Stimulated activated naive B cell treated with anti-CD40 and anti-IgM and Interleukin-4, amounts not matched to agents 10 μg/mL and 1 μg/mL and 100 μg/mL, for 72 hours (primary cell): ENCODE measurements around the gene CREB3L1.

Experiments
- ATAC-seq, 2 donors: fragments of 150-1000 bp; cut with Tn5 transposase; replicated peaks; 2 replicates each; pipeline ENCODE4 v1.10.0; 2021; ENCODE audit warnings: moderate library complexity in 1 of 2
- DNase-seq: peaks from one replicate; pipeline ENCODE4 v3.0.0; 2021
- H3K27ac Mint-ChIP-seq: one replicate; pipeline ENCODE4 v1.8.0; 2022; ENCODE audit warnings: mild to moderate bottlenecking, mixed read lengths
- H3K27me3 Mint-ChIP-seq, 2 donors: one replicate each; pipeline ENCODE4 v1.8.0; 2022; ENCODE audit warnings: mixed read lengths in 2 of 2
- H3K36me3 Mint-ChIP-seq, 2 donors: one replicate each; pipeline ENCODE4 v1.8.0; 2022; ENCODE audit warnings: mixed read lengths in 2 of 2, mild to moderate bottlenecking in 1 of 2
- H3K4me1 Mint-ChIP-seq, 2 donors: one replicate each; pipeline ENCODE4 v1.8.0; 2022; ENCODE audit warnings: mixed read lengths in 2 of 2, mild to moderate bottlenecking in 1 of 2
- H3K4me3 Mint-ChIP-seq, 2 donors: one replicate each; pipeline ENCODE4 v1.8.0; 2022; ENCODE audit warnings: mild to moderate bottlenecking in 2 of 2, mixed read lengths in 2 of 2, moderate library complexity in 1 of 2
- H3K9me3 Mint-ChIP-seq, 2 donors: one replicate each; pipeline ENCODE4 v1.8.0; 2022; ENCODE audit warnings: mixed read lengths in 2 of 2, mild to moderate bottlenecking in 1 of 2

Gene CREB3L1

GRCh38 chr11:46242041-46242951 lies 35.2 kb upstream of the CREB3L1 start:
- no peaks in the 10 kb centered on the region for H3K9me3 Mint-ChIP-seq
- H3K4me3 Mint-ChIP-seq = peak overlapping the region; percentile 87
- peaks cover 0 to under 1% of the 10 kb centered on the region in 2 donors for H3K36me3 Mint-ChIP-seq
- peaks cover 32 to 42% of the 10 kb centered on the region in 2 donors for H3K27me3 Mint-ChIP-seq
- ATAC-seq = no peak
- H3K27ac Mint-ChIP-seq = peak overlapping the region; percentile 81
- peaks cover 16 to 28% of the 10 kb centered on the region in 2 donors for H3K4me1 Mint-ChIP-seq
- DNase-seq = no peak

GRCh38 chr11:46242952-46243795 lies 34.3 kb upstream of the CREB3L1 start:
- DNase-seq (peak; percentile 78), ATAC-seq (peak; percentile 80 to 87)
- H3K4me1 Mint-ChIP-seq = peaks cover 12 to 22% of the 10 kb centered on the region in 2 donors
- H3K27ac Mint-ChIP-seq = peak overlapping the region; percentile 81
- H3K36me3 Mint-ChIP-seq = no peaks in the 10 kb centered on the region
- no peaks in the 10 kb centered on the region for H3K9me3 Mint-ChIP-seq
- peak overlapping the region; percentile 87 for H3K4me3 Mint-ChIP-seq
- H3K27me3 Mint-ChIP-seq = peaks cover 28 to 36% of the 10 kb centered on the region in 2 donors

- no peak for DNase-seq
- Mint-ChIP-seq H3K9me3 (no peaks in the 10 kb centered on the region), H3K27me3 (peaks cover 28 to 35% of the 10 kb centered on the region in 2 donors), H3K4me1 (peaks cover 10 to 19% of the 10 kb centered on the region in 2 donors), H3K36me3 (no peaks in the 10 kb centered on the region), H3K4me3 (peak overlapping the region; percentile 87), H3K27ac (no peak overlapping the region)
- ATAC-seq = no peak
Observed at GRCh38 chr11:46243796-46244109, 33.7 kb upstream of the CREB3L1 start.

DNA sequence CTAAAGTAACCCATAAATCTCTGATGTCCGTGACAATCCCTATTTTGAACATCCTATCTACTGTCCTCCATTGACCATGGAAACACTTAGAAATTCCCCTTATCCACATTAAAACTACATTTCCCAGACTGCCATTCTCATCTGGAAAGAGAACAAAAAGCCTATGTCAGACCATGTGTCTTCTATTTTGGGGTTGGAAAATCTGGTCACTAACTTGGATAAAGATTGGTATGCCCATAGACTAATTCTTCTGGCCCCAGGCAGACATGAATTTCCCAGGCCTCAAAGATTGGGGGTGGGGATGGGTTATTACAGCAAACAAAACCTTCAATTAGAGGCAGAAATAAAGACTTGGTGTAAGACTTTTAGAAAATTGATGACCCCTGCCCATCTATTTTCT lies 30.9 kb upstream of the CREB3L1 start:
- no peaks in the 10 kb centered on the region for H3K36me3 Mint-ChIP-seq
- H3K4me3 Mint-ChIP-seq = no peak overlapping the region
- H3K27ac Mint-ChIP-seq = no peak overlapping the region
- H3K9me3 Mint-ChIP-seq = no peaks in the 10 kb centered on the region
- peaks cover 11% of the 10 kb centered on the region in 2 donors for H3K4me1 Mint-ChIP-seq
- DNase-seq = no peak
- H3K27me3 Mint-ChIP-seq = peaks cover 14 to 24% of the 10 kb centered on the region in 2 donors
- ATAC-seq = no peak

GRCh38 chr11:46247090-46247489 lies 30.4 kb upstream of the CREB3L1 start:
- Mint-ChIP-seq H3K9me3 (no peaks in the 10 kb centered on the region), H3K27me3 (peaks cover 10 to 20% of the 10 kb centered on the region in 2 donors), H3K27ac (no peak overlapping the region), H3K36me3 (no peaks in the 10 kb centered on the region), H3K4me1 (peaks cover 11% of the 10 kb centered on the region in 2 donors), H3K4me3 (no peak overlapping the region)
- DNase-seq = no peak
- no peak for ATAC-seq

GRCh38 chr11:46247659-46248058 lies 29.8 kb upstream of the CREB3L1 start:
- Mint-ChIP-seq H3K27ac (no peak overlapping the region), H3K4me1 (peaks cover 8 to 10% of the 10 kb centered on the region in 2 donors), H3K36me3 (no peaks in the 10 kb centered on the region), H3K9me3 (no peaks in the 10 kb centered on the region), H3K27me3 (peaks cover 13 to 14% of the 10 kb centered on the region in 2 donors), H3K4me3 (no peak overlapping the region)
- DNase-seq = no peak
- ATAC-seq = no peak

DNA sequence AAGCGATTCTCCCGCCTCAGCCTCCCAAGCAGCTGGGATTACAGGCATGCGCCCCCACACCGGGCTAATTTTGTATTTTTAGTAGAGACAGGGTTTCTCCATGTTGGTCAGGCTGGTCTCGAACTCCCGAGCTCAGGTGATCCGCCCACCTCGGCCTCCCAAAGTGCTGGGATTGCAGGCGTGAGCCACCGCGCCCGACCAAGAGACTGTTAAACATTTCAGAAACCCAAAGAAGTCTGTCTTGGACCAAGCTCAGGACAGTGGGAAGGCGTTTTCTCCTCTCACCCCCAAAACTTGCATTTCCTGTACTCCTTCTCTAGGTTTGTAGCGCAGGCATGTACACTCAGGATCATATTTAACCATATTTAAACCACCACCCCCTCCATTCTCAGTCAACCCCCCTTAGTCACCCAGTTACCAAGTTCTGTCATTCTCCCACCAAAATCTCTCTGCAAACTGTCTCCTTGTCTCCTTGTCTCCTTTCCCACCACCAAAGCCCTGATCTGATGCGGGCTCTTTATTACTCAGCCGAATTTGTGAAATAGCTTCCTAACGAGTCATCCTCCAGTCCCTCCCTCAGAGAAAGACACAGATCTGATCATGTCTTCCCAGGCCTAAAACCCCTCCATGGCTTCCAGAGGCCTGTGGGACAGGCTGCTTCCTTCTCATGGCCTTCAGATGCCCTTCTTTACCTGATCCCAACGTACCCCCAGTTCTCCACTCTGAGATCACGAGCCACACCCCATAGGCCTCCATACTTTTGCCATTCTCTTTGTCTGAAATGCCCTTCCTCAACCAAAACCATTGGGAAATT lies 29.0 kb upstream of the CREB3L1 start:
- no peaks in the 10 kb centered on the region for H3K9me3 Mint-ChIP-seq
- peaks cover 13% of the 10 kb centered on the region in 2 donors for H3K27me3 Mint-ChIP-seq
- no peaks in the 10 kb centered on the region for H3K36me3 Mint-ChIP-seq
- no peak overlapping the region for H3K27ac Mint-ChIP-seq
- peaks cover 2 to 5% of the 10 kb centered on the region in 2 donors for H3K4me1 Mint-ChIP-seq
- no peak for DNase-seq
- H3K4me3 Mint-ChIP-seq = no peak overlapping the region
- no peak for ATAC-seq

- H3K4me3 Mint-ChIP-seq = no peak overlapping the region
- no peaks in the 10 kb centered on the region for H3K36me3 Mint-ChIP-seq
- H3K27me3 Mint-ChIP-seq = peaks cover 13% of the 10 kb centered on the region in 2 donors
- no peaks in the 10 kb centered on the region for H3K9me3 Mint-ChIP-seq
- peaks cover 0 to 5% of the 10 kb centered on the region in 2 donors for H3K4me1 Mint-ChIP-seq
- ATAC-seq = no peak
- no peak overlapping the region for H3K27ac Mint-ChIP-seq
- DNase-seq = no peak
Observed at GRCh38 chr11:46249103-46249937, 28.1 kb upstream of the CREB3L1 start.

DNA sequence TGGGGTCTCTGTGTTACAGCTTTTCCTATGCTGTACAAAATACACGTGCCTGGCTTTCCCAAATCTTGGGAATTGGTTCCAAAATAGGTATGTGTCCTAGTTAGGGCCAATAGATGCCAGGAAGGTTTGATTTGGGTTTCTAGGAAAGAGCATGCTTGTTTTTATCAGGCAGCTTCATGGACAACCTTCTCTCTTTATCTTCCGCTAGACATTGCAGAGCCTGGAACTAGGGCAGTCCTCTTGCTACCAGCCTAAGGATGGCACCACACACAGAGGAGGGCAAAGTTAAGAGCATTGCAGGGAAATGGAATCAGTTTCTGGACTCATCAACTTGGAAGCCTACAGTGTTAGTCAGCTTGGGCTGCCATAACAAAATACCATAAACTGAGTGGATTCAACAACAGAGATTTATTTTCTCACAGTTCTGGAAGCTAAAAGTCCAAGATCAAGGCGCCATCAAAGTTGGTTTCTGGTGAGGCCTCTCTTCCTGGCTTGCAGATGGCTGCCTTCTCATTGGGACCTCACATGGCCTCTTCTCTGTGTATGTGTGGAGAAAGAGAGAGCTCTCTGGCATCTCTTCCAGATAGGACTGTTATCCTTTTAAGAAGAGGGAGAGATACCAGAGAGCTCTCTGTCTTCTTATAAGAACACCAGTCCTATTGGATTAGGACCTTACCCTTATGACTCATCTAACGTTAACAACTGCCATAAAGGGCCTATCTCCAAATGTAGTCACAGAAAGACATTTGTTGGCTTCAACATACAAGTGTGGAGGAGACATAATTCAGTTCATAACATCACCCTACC lies 27.3 kb upstream of the CREB3L1 start:
- Mint-ChIP-seq H3K27me3 (peaks cover 12% of the 10 kb centered on the region in 2 donors), H3K4me1 (peaks cover 0 to 5% of the 10 kb centered on the region in 2 donors), H3K9me3 (no peaks in the 10 kb centered on the region), H3K27ac (no peak overlapping the region), H3K4me3 (no peak overlapping the region), H3K36me3 (no peaks in the 10 kb centered on the region)
- no peak for DNase-seq
- no peak for ATAC-seq

- no peak overlapping the region for H3K27ac Mint-ChIP-seq
- H3K36me3 Mint-ChIP-seq = no peaks in the 10 kb centered on the region
- no peak overlapping the region for H3K4me3 Mint-ChIP-seq
- DNase-seq = no peak
- peaks cover 8 to 9% of the 10 kb centered on the region in 2 donors for H3K27me3 Mint-ChIP-seq
- H3K9me3 Mint-ChIP-seq = no peaks in the 10 kb centered on the region
- no peak for ATAC-seq
- H3K4me1 Mint-ChIP-seq = peaks cover 0 to 5% of the 10 kb centered on the region in 2 donors
Observed at GRCh38 chr11:46250745-46251052, 26.8 kb upstream of the CREB3L1 start.

DNA sequence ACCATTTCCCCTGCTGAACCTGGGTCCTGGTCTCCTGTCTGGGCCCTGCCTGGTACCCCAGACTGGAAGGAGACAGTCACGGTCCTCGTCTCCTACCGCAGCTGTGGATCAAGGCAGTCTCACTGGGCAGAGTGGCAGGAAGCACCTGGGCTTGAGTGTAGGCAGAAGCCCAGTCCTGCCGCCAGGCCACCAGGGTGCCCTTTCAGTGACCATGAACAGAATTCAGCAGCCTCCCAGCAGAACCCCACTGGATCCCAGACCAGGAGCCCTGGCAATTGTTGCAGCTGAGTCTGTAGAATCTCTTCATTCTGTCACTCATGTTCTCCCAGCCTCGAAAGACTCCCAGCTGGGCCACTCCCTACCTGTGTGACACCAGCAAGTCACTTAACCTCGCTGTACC lies 25.5 kb upstream of the CREB3L1 start:
- Mint-ChIP-seq H3K36me3 (no peaks in the 10 kb centered on the region), H3K27ac (no peak overlapping the region), H3K4me3 (no peak overlapping the region), H3K27me3 (peaks cover 8 to 11% of the 10 kb centered on the region in 2 donors), H3K4me1 (peaks cover 0 to 5% of the 10 kb centered on the region in 2 donors), H3K9me3 (no peaks in the 10 kb centered on the region)
- no peak for DNase-seq
- ATAC-seq = no peak

GRCh38 chr11:46252373-46252914 lies 25.0 kb upstream of the CREB3L1 start:
- Mint-ChIP-seq H3K27ac (no peak overlapping the region), H3K4me3 (no peak overlapping the region), H3K27me3 (peaks cover 8 to 9% of the 10 kb centered on the region in 2 donors), H3K4me1 (peaks cover 0 to 5% of the 10 kb centered on the region in 2 donors), H3K36me3 (no peaks in the 10 kb centered on the region), H3K9me3 (no peaks in the 10 kb centered on the region)
- DNase-seq (no peak), ATAC-seq (no peak)
